SH-SY5Y (cell line): ENCODE measurements around the gene LGALS9.

ENCODE experiments used
- GATA2 ChIP-seq: IDR thresholded peaks from 2 replicates; pipeline ENCODE4 v1.6.1; 2011; ENCODE audit warnings: mild to moderate bottlenecking, low read depth, low read length
- GATA3 ChIP-seq: IDR thresholded peaks from 2 replicates; pipeline ENCODE4 v1.6.1; 2011; ENCODE audit warnings: low read depth, mild to moderate bottlenecking, low read length, moderate library complexity

GRCh38 chr17:27596096-27596495, 34.9 kb upstream of the LGALS9 start:
- no peak for TF ChIP-seq GATA2
- TF ChIP-seq GATA3, result no peak
